ENCODE measurements around the gene PPP2R5C.

Gene PPP2R5C

GRCh38 chr14:101963656-101964296 is 202.3 kb downstream of the PPP2R5C start:
- no peak for DNase-seq (ENCODE audit: low spot score)
- TF ChIP-seq CTCF (IDR thresholded peaks at IDR 0.05; ENCODE audit: extremely low read depth, insufficient read depth, missing control alignments): no peak
- in situ Hi-C loops (cut with MboI; ENCODE audit: low pct_unique_long_range_greater_than_20kb, low sequenced_read_pairs, unreplicated experiment): loop anchor here (10.0 to 25.0 kb wide), 2 partner anchors 131 to 349 kb away; partner anchors contain the start of genes MOK and ZNF839

- TF ChIP-seq CTCF (IDR thresholded peaks at IDR 0.05; ENCODE audit: extremely low read depth, insufficient read depth, missing control alignments): no peak
- peak; percentile 96 for DNase-seq (ENCODE audit: low spot score)
- in situ Hi-C loops (cut with MboI; ENCODE audit: low pct_unique_long_range_greater_than_20kb, low sequenced_read_pairs, unreplicated experiment): loop anchor here (10.0 to 25.0 kb wide), 2 partner anchors 130 to 348 kb away; partner anchors contain the start of genes MOK and ZNF839
These were observed 203.0 kb downstream of the PPP2R5C start, which contains the start of gene DYNC1H1 for GRCh38 chr14:101964297-101965180. Gene DYNC1H1, plus strand, starts transcription at chr14:101964573. Its CDS starts 119 bp downstream, at chr14:101964692.

GRCh38 chr14:101965181-101965544 is 203.7 kb downstream of the PPP2R5C start:
- DNase-seq (ENCODE audit: low spot score): peak; percentile 79
- no peak for TF ChIP-seq CTCF (IDR thresholded peaks at IDR 0.05; ENCODE audit: extremely low read depth, insufficient read depth, missing control alignments)
- in situ Hi-C loops (cut with MboI; ENCODE audit: low pct_unique_long_range_greater_than_20kb, low sequenced_read_pairs, unreplicated experiment): loop anchor here (10.0 to 25.0 kb wide), 2 partner anchors 130 to 347 kb away; partner anchors contain the start of genes MOK and ZNF839

- DNase-seq (ENCODE audit: low spot score): no peak
- in situ Hi-C loops (cut with MboI; ENCODE audit: low pct_unique_long_range_greater_than_20kb, low sequenced_read_pairs, unreplicated experiment): loop anchor here (10.0 to 25.0 kb wide), 2 partner anchors 129 to 346 kb away; partner anchors contain the start of genes MOK and ZNF839
- no peak for TF ChIP-seq CTCF (IDR thresholded peaks at IDR 0.05; ENCODE audit: extremely low read depth, insufficient read depth, missing control alignments)
These were observed 204.5 kb downstream of the PPP2R5C start for GRCh38 chr14:101965770-101966722.

GRCh38 chr14:101966742-101967141 is 205.2 kb downstream of the PPP2R5C start:
- in situ Hi-C loops (cut with MboI; ENCODE audit: low pct_unique_long_range_greater_than_20kb, low sequenced_read_pairs, unreplicated experiment): loop anchor here (10.0 to 25.0 kb wide), 2 partner anchors 128 to 346 kb away; partner anchors contain the start of genes MOK and ZNF839
- TF ChIP-seq CTCF (IDR thresholded peaks at IDR 0.05; ENCODE audit: extremely low read depth, insufficient read depth, missing control alignments): no peak
- DNase-seq (ENCODE audit: low spot score): no peak
